Astrocyte (in vitro differentiated cells and primary cell): Measurements from ENCODE around the gene LTBP2. TPM values are rescaled to one million over a fixed set of nuclear protein-coding genes. Genes with fewer than 3 reads are reported as not detected.

Experiments used
- DNase-seq: peaks from one replicate; pipeline ENCODE4 v3.0.0-alpha.2; 2010; ENCODE audit warnings: low read depth
- FAIRE-seq: peaks from 2 replicates; lab custom pipeline; 2011; peaks lifted over from hg19 to GRCh38; lab: Jason Lieb, UNC
- H2AFZ ChIP-seq: 2 replicates; pipeline ENCODE4 v1.6.0; 2012; ENCODE audit warnings: low read depth, low read length, inconsistent platforms
- H3K27ac ChIP-seq: 2 replicates; pipeline ENCODE4 v1.5.1; 2011; ENCODE audit warnings: low read depth, low read length, inconsistent platforms
- H3K27me3 ChIP-seq: 2 replicates; pipeline ENCODE4 v1.6.0; 2011; ENCODE audit warnings: low read length, inconsistent platforms; ENCODE audit not compliant: insufficient read depth
- H3K36me3 ChIP-seq: 2 replicates; pipeline ENCODE4 v1.5.1; 2011; ENCODE audit warnings: low read length, inconsistent platforms; ENCODE audit not compliant: insufficient read depth
- H3K4me1 ChIP-seq: 2 replicates; pipeline ENCODE4 v1.5.1; 2011; ENCODE audit warnings: low read length, inconsistent platforms; ENCODE audit not compliant: insufficient read depth
- H3K4me2 ChIP-seq: 2 replicates; pipeline ENCODE4 v1.6.0; 2012; ENCODE audit warnings: low read length, inconsistent platforms
- H3K4me3 ChIP-seq: 2 replicates; pipeline ENCODE4 v1.5.1; 2011; ENCODE audit warnings: low read depth, mild to moderate bottlenecking, low read length, inconsistent platforms; ENCODE audit not compliant: insufficient read depth
- H3K79me2 ChIP-seq: 2 replicates; pipeline ENCODE4 v1.6.0; 2012; ENCODE audit warnings: mild to moderate bottlenecking, low read length, inconsistent platforms; ENCODE audit not compliant: insufficient read depth
- H3K9ac ChIP-seq: 2 replicates; pipeline ENCODE4 v1.6.0; 2012; ENCODE audit warnings: mild to moderate bottlenecking, low read length, inconsistent platforms
- H3K9me3 ChIP-seq: 2 replicates; pipeline ENCODE4 v1.5.1; 2012; ENCODE audit warnings: low read depth, mild to moderate bottlenecking, low read length, inconsistent platforms; ENCODE audit not compliant: insufficient read depth
- H4K20me1 ChIP-seq: 2 replicates; pipeline ENCODE4 v1.6.0; 2012; ENCODE audit warnings: low read length, inconsistent platforms; ENCODE audit not compliant: insufficient read depth
- H3K27ac Mint-ChIP-seq: one replicate; pipeline ENCODE4 v1.8.0; 2021; ENCODE audit warnings: mild to moderate bottlenecking, mixed read lengths; ENCODE audit not compliant: unreplicated experiment
- H3K27me3 Mint-ChIP-seq: one replicate; pipeline ENCODE4 v1.8.0; 2021; ENCODE audit warnings: low read depth, mixed read lengths; ENCODE audit not compliant: unreplicated experiment
- H3K36me3 Mint-ChIP-seq: one replicate; pipeline ENCODE4 v1.8.0; 2021; ENCODE audit warnings: low read depth, mixed read lengths; ENCODE audit not compliant: unreplicated experiment
- H3K4me1 Mint-ChIP-seq: one replicate; pipeline ENCODE4 v1.8.0; 2021; ENCODE audit warnings: low read depth, mixed read lengths; ENCODE audit not compliant: unreplicated experiment
- H3K4me3 Mint-ChIP-seq: one replicate; pipeline ENCODE4 v1.8.0; 2021; ENCODE audit warnings: mild to moderate bottlenecking, moderate library complexity, mixed read lengths; ENCODE audit not compliant: unreplicated experiment
- H3K9me3 Mint-ChIP-seq: one replicate; pipeline ENCODE4 v1.8.0; 2021; ENCODE audit warnings: mild to moderate bottlenecking, mixed read lengths; ENCODE audit not compliant: unreplicated experiment
- EZH2 ChIP-seq: IDR thresholded peaks from 2 replicates; pipeline ENCODE4 v1.6.1; 2012; ENCODE audit warnings: mild to moderate bottlenecking, low read length, inconsistent platforms; ENCODE audit not compliant: insufficient read depth
- total RNA-seq: library from RNA; stranded (reverse); gene quantifications from 2 replicates; pipeline ENCODE4 v1.2.1, GENCODE V29; 2021
- TF ChIP-seq, protein P1 (sequence below): IDR thresholded peaks from 2 replicates; pipeline ENCODE4 v1.5.1; 2011; ENCODE audit warnings: low read depth, mild to moderate bottlenecking, inconsistent platforms, low read length, moderate library complexity; ENCODE audit not compliant: insufficient read depth

LTBP2 gene
- total RNA-seq, 1 donor from 2014 or later: 162 TPM

DNA sequence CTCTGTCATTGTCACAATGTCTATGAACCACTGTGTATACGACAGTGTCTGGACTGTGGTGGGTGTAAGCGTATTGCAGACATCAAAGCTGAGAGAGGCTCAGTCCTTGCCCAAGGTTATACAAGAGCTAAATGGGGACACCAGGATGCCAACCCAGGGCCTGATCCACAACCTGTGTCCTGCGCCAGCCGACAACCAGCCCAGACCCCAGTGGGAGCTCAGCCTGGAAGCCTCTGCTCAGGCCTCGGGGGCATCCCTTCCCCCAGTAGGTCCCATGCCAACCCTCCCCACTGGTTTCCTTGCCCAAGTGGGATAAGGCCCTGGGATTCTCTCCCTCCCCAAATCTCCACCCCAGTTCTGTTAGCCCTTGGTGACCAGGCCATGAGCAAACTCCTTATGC lies 54.3 kb downstream of the LTBP2 start:
- Histone ChIP-seq H3K79me2 (peaks cover 43% of the 10 kb centered on the region), H3K27ac (no peak overlapping the region), H3K4me2 (no peak overlapping the region), H4K20me1 (peaks cover 31% of the 10 kb centered on the region), H3K4me3 (no peak overlapping the region), H3K4me1 (peaks cover 2% of the 10 kb centered on the region), H3K27me3 (no peaks in the 10 kb centered on the region), H2AFZ (no peak overlapping the region), H3K36me3 (peaks cover 12% of the 10 kb centered on the region), H3K9ac (no peak overlapping the region), H3K9me3 (no peaks in the 10 kb centered on the region)
- TF ChIP-seq EZH2: no peak
- TF ChIP-seq, protein P1, sequence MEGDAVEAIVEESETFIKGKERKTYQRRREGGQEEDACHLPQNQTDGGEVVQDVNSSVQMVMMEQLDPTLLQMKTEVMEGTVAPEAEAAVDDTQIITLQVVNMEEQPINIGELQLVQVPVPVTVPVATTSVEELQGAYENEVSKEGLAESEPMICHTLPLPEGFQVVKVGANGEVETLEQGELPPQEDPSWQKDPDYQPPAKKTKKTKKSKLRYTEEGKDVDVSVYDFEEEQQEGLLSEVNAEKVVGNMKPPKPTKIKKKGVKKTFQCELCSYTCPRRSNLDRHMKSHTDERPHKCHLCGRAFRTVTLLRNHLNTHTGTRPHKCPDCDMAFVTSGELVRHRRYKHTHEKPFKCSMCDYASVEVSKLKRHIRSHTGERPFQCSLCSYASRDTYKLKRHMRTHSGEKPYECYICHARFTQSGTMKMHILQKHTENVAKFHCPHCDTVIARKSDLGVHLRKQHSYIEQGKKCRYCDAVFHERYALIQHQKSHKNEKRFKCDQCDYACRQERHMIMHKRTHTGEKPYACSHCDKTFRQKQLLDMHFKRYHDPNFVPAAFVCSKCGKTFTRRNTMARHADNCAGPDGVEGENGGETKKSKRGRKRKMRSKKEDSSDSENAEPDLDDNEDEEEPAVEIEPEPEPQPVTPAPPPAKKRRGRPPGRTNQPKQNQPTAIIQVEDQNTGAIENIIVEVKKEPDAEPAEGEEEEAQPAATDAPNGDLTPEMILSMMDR: no peak
- FAIRE-seq (no peak), DNase-seq (no peak)
- no peaks in the 10 kb centered on the region for H3K27me3 Mint-ChIP-seq
- peaks cover 24% of the 10 kb centered on the region for H3K36me3 Mint-ChIP-seq
- H3K27ac Mint-ChIP-seq: no peak overlapping the region
- H3K4me3 Mint-ChIP-seq: no peak overlapping the region
- peaks cover 5% of the 10 kb centered on the region for H3K4me1 Mint-ChIP-seq
- no peaks in the 10 kb centered on the region for H3K9me3 Mint-ChIP-seq

DNA sequence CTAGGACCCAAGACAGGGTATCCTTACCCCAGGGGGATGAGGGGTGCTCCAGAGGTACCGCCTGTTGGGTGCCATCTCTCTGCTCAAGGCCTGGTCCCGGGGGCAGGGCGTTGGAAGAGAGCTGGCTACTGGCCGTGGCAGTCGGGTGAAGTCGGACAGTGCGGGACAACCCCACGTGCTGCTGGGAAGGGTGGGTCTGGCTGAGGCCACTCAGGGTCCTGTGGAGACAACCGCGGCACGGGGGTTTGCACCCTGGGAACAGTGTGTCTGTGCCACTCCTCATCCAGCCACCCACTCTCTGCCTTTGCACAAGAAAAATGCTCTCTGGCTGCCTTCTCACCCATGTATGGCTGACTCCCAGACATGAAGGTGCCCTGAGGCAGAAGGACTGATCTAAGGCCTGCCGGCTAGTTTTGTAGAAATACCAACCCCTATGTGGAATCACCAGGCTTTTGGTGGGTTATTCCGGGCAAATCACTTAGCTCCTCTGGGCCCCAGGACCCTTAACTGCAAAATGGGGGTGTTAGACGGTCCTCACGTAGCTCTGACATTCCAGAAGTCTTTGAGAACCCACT lies 56.5 kb downstream of the LTBP2 start:
- Histone ChIP-seq H3K9me3 (no peaks in the 10 kb centered on the region), H2AFZ (no peak overlapping the region), H3K27me3 (no peaks in the 10 kb centered on the region), H3K4me2 (no peak overlapping the region), H3K36me3 (peaks cover 18% of the 10 kb centered on the region), H3K4me3 (no peak overlapping the region), H3K4me1 (no peaks in the 10 kb centered on the region), H4K20me1 (peaks cover 34% of the 10 kb centered on the region), H3K9ac (no peak overlapping the region), H3K27ac (no peak overlapping the region), H3K79me2 (peaks cover 32% of the 10 kb centered on the region)
- FAIRE-seq (no peak), DNase-seq (no peak)
- H3K4me3 Mint-ChIP-seq: no peak overlapping the region
- no peaks in the 10 kb centered on the region for H3K27me3 Mint-ChIP-seq
- TF ChIP-seq EZH2: no peak
- TF ChIP-seq, protein P1: no peak
- H3K4me1 Mint-ChIP-seq: peaks cover 2% of the 10 kb centered on the region
- H3K27ac Mint-ChIP-seq: no peak overlapping the region
- no peaks in the 10 kb centered on the region for H3K9me3 Mint-ChIP-seq
- H3K36me3 Mint-ChIP-seq: peaks cover 36% of the 10 kb centered on the region

DNA sequence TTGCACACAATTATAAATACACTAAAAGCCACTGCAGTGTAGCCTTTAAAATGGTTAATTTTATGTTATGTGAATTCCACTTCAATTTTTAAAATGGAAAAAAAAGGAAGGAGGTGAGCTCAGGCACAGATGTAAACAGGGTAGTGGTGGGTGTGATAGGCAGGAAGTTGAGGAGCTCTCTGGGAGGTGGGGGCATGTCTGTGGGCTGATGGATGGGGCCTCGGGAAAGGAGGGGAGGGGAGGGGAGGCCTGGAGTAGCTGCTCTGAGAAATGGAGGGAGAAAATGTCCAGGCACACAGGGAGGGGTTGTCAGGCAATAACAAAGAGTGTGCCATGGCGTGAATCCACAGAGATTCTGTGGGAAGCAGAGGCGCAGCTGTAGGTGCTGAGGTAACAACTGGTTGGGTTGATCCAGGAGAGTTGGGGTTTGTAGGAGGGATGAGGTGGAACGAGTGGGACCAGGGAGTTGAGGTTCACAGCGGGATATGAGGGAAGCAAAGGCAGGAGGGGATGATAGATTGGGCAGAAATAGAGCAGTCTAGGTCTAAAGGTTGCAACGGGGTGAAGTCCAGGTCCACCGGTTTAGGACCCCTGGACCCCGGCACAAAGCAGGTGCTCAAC lies 57.2 kb downstream of the LTBP2 start:
- H3K36me3 Mint-ChIP-seq: peaks cover 36% of the 10 kb centered on the region
- H3K4me1 Mint-ChIP-seq: peaks cover 2% of the 10 kb centered on the region
- no peaks in the 10 kb centered on the region for H3K9me3 Mint-ChIP-seq
- Histone ChIP-seq H3K4me2 (no peak overlapping the region), H3K9ac (no peak overlapping the region), H3K27me3 (no peaks in the 10 kb centered on the region), H2AFZ (no peak overlapping the region), H3K27ac (no peak overlapping the region), H4K20me1 (peaks cover 41% of the 10 kb centered on the region), H3K4me3 (no peak overlapping the region), H3K36me3 (peaks cover 24% of the 10 kb centered on the region), H3K4me1 (no peaks in the 10 kb centered on the region), H3K79me2 (peaks cover 25% of the 10 kb centered on the region), H3K9me3 (no peaks in the 10 kb centered on the region)
- no peak overlapping the region for H3K27ac Mint-ChIP-seq
- TF ChIP-seq, protein P1: no peak
- TF ChIP-seq EZH2: no peak
- FAIRE-seq (no peak), DNase-seq (no peak)
- no peaks in the 10 kb centered on the region for H3K27me3 Mint-ChIP-seq
- no peak overlapping the region for H3K4me3 Mint-ChIP-seq
